SW 1271 (cell line): Measurements from ENCODE around the gene IL6R.
A peak's percentile ranks its signal among the peaks of the same experiment; 100 is the strongest.

Experiments
- DNase-seq, 2 experiments: peaks; one replicate each; lab custom pipeline; 2025; lab: John Stamatoyannopoulos, UW

IL6R gene

GRCh38 chr1:154427173-154428139 is 22.3 kb downstream of the IL6R start:
- DNase-seq: no peak

- DNase-seq: no peak
Measured at GRCh38 chr1:154429118-154429517, 24.0 kb downstream of the IL6R start.

GRCh38 chr1:154429841-154430611 is 24.9 kb downstream of the IL6R start:
- no peak for DNase-seq

- no peak for DNase-seq
Measured at GRCh38 chr1:154430903-154431302, 25.8 kb downstream of the IL6R start.

- peak in 1 of 2 experiments; percentile 17 for DNase-seq
Measured at GRCh38 chr1:154431586-154432373, 26.6 kb downstream of the IL6R start.

GRCh38 chr1:154433161-154433764 is 28.1 kb downstream of the IL6R start:
- DNase-seq: no peak

- DNase-seq: no peak
Measured at GRCh38 chr1:154434346-154435085, 29.4 kb downstream of the IL6R start.

GRCh38 chr1:154435599-154436200 is 30.6 kb downstream of the IL6R start:
- DNase-seq: no peak

GRCh38 chr1:154436433-154436832 is 31.3 kb downstream of the IL6R start:
- no peak for DNase-seq

GRCh38 chr1:154440036-154440804 is 35.1 kb downstream of the IL6R start:
- no peak for DNase-seq

GRCh38 chr1:154441241-154441888 is 36.2 kb downstream of the IL6R start:
- no peak for DNase-seq

GRCh38 chr1:154442006-154442740 is 37.0 kb downstream of the IL6R start:
- no peak for DNase-seq

GRCh38 chr1:154443274-154444013 is 38.3 kb downstream of the IL6R start:
- no peak for DNase-seq

- no peak for DNase-seq
Measured at GRCh38 chr1:154445040-154445472, 39.9 kb downstream of the IL6R start.

- no peak for DNase-seq
Measured at GRCh38 chr1:154446292-154446691, 41.1 kb downstream of the IL6R start.

- DNase-seq: no peak
Measured at GRCh38 chr1:154446789-154447188, 41.6 kb downstream of the IL6R start.

- no peak for DNase-seq
Measured at GRCh38 chr1:154448331-154448811, 43.2 kb downstream of the IL6R start.

- DNase-seq: no peak
Measured at GRCh38 chr1:154453161-154453560, 48.0 kb downstream of the IL6R start.
